Suppressor macrophage (primary cell): Measurements from ENCODE around the gene CNOT4.
"Not testable (repeated sequence)": the region's sequence is repeated elsewhere in the genome, so short reads cannot be mapped to it uniquely, and the experiment has no call there.

Experiments used
- DNase-seq, 4 experiments: peaks; one replicate each; pipeline ENCODE4 v3.0.0-alpha.2; 2020 to 2022

Gene CNOT4

DNA sequence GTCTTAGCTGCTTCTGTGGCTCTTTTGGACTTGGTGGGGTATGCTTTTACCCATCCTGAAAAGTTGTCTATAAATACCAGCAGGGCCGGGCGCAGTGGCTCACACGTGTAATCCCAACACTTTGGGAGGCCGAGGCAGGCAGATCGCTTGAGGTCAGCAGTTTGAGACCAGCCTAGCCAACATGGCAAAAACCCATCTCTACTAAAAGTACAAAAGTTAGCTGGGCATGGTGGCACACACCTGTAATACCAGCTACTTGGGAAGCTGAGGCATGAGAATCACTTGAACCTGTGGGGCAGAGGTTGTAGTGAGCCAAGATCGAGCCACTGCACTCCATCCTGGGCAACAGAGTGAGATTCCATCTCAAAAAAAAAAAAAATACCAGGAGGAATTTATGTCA is 188.9 kb downstream of the CNOT4 start:
- DNase-seq, result not testable (repeated sequence)

DNA sequence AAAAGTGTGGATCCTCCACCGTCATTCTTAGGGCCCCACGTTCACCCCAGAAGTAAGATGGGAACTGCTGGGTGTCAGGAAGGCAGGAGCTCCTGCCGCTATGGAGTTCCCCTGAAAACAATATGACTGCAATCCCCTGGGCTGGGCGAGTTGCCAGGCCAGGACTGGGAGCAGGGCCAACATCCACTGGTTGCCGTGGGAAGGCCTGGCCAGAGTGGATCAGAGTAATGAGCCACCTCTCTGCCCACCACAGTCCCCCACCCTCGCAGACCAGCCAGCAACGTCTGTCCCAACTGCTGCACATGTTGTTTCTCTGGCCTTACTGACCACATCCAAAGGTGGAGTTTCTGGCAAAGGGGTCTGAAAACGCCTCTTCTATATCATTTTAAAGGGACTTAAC is 189.6 kb downstream of the CNOT4 start:
- DNase-seq, result peak; percentile 50 to 78 (median 72)

DNA sequence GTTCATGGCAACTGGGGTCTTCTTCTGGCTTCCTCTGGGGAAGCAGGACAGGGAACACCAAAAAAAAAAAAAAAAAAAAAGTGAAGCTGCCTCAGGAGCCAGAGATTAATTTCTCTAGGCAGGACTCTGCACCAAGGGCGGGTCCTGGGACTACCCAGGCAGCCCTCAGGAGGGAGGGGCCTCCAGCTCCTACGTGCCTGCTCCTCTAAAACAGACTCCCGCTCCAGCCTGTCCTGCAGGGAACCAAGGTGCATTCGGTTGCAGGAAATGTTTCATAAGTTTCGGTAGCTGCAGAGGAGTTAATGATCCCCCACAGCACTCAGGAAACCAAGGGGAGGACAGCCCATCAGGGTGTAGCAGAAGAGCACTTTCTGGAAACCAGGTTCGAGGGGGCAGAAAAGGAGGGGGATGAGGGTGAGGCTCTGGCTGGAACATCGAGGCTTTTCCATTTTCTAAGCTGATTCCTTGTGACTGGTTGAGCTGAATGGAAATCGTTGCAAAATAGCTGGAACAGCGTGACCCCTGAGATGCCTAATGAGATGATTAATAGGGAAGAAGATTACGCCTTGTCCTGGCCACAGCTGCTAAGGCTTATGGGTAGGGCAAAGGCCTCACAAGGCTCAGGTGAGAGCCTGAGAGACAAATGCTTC is 192.1 kb downstream of the CNOT4 start:
- no peak for DNase-seq

DNA sequence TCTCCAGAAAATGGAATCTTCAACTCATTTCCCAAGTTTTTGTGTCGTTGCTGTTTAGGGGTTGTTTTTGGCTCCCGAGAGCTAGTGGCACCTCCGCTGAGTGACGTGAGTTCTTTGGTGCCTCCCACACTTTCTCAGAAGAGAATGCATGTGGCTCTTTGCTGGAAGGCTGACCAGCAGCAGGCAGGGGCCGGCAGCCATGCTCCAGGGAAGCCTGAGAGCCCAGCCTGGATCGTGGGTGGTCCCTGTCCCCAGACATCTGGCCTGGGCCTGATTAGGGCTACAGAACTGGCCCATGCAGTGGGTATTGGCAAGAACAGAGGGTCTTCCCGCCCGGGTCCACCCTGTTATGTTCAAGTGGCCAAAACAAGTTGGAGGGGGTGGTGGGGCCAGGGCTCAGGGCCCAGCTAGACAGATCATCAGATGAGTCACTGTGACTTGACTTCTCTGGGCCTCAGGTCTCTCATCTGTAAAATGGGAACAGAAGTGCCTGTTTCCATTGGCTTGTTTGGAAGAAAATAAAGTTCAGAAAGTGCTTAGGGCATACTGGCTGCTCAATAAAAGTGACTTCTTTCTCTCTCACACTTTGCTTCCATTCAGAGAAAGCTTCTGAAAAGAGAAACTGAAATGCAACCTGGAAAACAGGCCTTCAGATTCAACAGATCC is 193.1 kb downstream of the CNOT4 start:
- no peak for DNase-seq

DNA sequence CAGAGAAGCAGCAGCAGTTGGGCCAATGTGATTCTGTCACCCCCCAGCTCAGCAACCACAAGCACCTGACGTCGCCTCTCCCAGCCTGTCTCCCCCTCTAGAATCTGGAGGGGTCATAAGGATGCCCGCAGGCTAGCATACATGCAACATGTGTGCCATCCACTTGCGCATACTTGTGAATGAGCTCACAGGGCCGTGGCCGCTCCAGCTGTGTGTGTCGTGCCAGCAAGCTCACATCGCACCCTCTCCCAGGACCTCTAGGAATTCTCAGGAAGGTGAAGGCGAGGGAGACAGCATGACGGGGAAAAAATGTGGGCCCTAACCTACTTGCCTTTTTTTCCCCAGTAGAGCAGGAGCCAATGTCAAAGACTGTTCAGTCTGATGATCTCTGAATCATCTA is 195.9 kb downstream of the CNOT4 start:
- DNase-seq, result no peak
